Trophoblast cell (in vitro differentiated cells and primary cell): ENCODE data around the gene DCAF15.

Source experiments
- DNase-seq, 2 donors: peaks; one replicate each; pipeline ENCODE4 v3.0.0-alpha.2; 2016
- H2AFZ ChIP-seq: 2 replicates; pipeline ENCODE4 v1.6.1; 2013; ENCODE audit warnings: low read length, moderate library complexity, mild to moderate bottlenecking; ENCODE audit not compliant: insufficient read depth, poor library complexity
- H2AK5ac ChIP-seq: 2 replicates; pipeline ENCODE4 v1.6.1; 2013; ENCODE audit warnings: mild to moderate bottlenecking, low read length
- H2BK120ac ChIP-seq: 2 replicates; pipeline ENCODE4 v1.6.1; 2013; ENCODE audit warnings: low read length, mild to moderate bottlenecking, moderate library complexity; ENCODE audit not compliant: insufficient read depth, poor library complexity
- H2BK12ac ChIP-seq: 2 replicates; pipeline ENCODE4 v1.6.1; 2013; ENCODE audit warnings: mild to moderate bottlenecking, low read length, moderate library complexity
- H2BK5ac ChIP-seq: 2 replicates; pipeline ENCODE4 v1.6.1; 2013; ENCODE audit warnings: low read length, low read depth, moderate library complexity, mild to moderate bottlenecking; ENCODE audit not compliant: poor library complexity
- H3K14ac ChIP-seq: 2 replicates; pipeline ENCODE4 v1.6.1; 2013; ENCODE audit warnings: mild to moderate bottlenecking, low read length
- H3K18ac ChIP-seq: 2 replicates; pipeline ENCODE4 v1.6.1; 2013; ENCODE audit warnings: mild to moderate bottlenecking, low read length
- H3K23ac ChIP-seq: 2 replicates; pipeline ENCODE4 v1.6.1; 2013; ENCODE audit warnings: low read length
- H3K27ac ChIP-seq: 2 replicates; pipeline ENCODE4 v1.5.1; 2013; ENCODE audit warnings: low read depth, mild to moderate bottlenecking, inconsistent platforms, low read length, moderate library complexity
- H3K27me3 ChIP-seq: 2 replicates; pipeline ENCODE4 v1.6.1; 2013; ENCODE audit warnings: inconsistent platforms, mild to moderate bottlenecking, low read length, moderate library complexity; ENCODE audit not compliant: insufficient read depth
- H3K36me3 ChIP-seq, 2 experiments: 1 replicate in 1 of 2; 2 replicates in 1 of 2; pipeline ENCODE4 v1.6.1; 2013; ENCODE audit warnings: low read length in 2 of 2, mild to moderate bottlenecking in 2 of 2, moderate library complexity in 1 of 2; ENCODE audit not compliant: insufficient read depth in 2 of 2, control insufficient read depth in 1 of 2
- H3K4ac ChIP-seq: 2 replicates; pipeline ENCODE4 v1.6.1; 2013; ENCODE audit warnings: low read depth, mild to moderate bottlenecking, low read length, moderate library complexity
- H3K4me1 ChIP-seq, 2 experiments: 1 replicate in 1 of 2; 2 replicates in 1 of 2; pipeline ENCODE4 v1.6.1; 2013; ENCODE audit warnings: low read length in 2 of 2, mild to moderate bottlenecking in 2 of 2, moderate library complexity in 1 of 2; ENCODE audit not compliant: insufficient read depth in 2 of 2, control insufficient read depth in 1 of 2
- H3K4me2 ChIP-seq: 2 replicates; pipeline ENCODE4 v1.6.1; 2013; ENCODE audit warnings: inconsistent platforms, mild to moderate bottlenecking, low read length, moderate library complexity
- H3K4me3 ChIP-seq: 2 replicates; pipeline ENCODE4 v1.5.1; 2013; ENCODE audit warnings: mild to moderate bottlenecking, low read depth, low read length, inconsistent platforms
- H3K79me1 ChIP-seq: one replicate; pipeline ENCODE4 v1.6.1; 2013; ENCODE audit warnings: low read length
- H3K79me2 ChIP-seq: 2 replicates; pipeline ENCODE4 v1.6.1; 2013; ENCODE audit warnings: low read length, mild to moderate bottlenecking; ENCODE audit not compliant: control insufficient read depth, insufficient read depth, poor library complexity
- H3K9ac ChIP-seq: 2 replicates; pipeline ENCODE4 v1.6.1; 2013; ENCODE audit warnings: mild to moderate bottlenecking, low read length
- H3K9me3 ChIP-seq: 2 replicates; pipeline ENCODE4 v1.6.1; 2013; ENCODE audit warnings: low read depth, mild to moderate bottlenecking, control low read depth, inconsistent platforms, low read length; ENCODE audit not compliant: insufficient read depth
- H4K12ac ChIP-seq: 2 replicates; pipeline ENCODE4 v1.6.1; 2013; ENCODE audit warnings: low read depth, mild to moderate bottlenecking, low read length, moderate library complexity
- H4K8ac ChIP-seq: 2 replicates; pipeline ENCODE4 v1.6.1; 2013; ENCODE audit warnings: low read depth, mild to moderate bottlenecking, low read length, moderate library complexity
- H4K91ac ChIP-seq: one replicate; pipeline ENCODE4 v1.6.1; 2013; ENCODE audit warnings: low read depth, mild to moderate bottlenecking, low read length, moderate library complexity
- WGBS: extraction: QIAGEN DNeasy Blood & Tissue Kit; methylation state at CpG from one replicate; pipeline ENCODE4 v1.1.7; 2013; ENCODE audit warnings: missing lambda C conversion rate; ENCODE audit not compliant: insufficient read length, insufficient coverage; ENCODE audit errors: extremely low coverage; 5-methylcytosine and 5-hydroxymethylcytosine counted together

The DCAF15 gene

GRCh38 chr19:13942023-13942684 is 10.2 kb upstream of the DCAF15 start:
- Histone ChIP-seq H2AFZ (no peak overlapping the region), H3K4ac (no peak overlapping the region), H3K4me2 (no peak overlapping the region), H3K79me1 (no peaks in the 10 kb centered on the region), H2AK5ac (no peak overlapping the region), H2BK5ac (no peak overlapping the region), H3K18ac (no peak overlapping the region), H3K9me3 (peaks cover 2% of the 10 kb centered on the region), H4K8ac (no peak overlapping the region), H3K27ac (no peak overlapping the region), H3K14ac (no peak overlapping the region), H3K27me3 (no peaks in the 10 kb centered on the region), H3K9ac (no peak overlapping the region), H3K4me1 (no peaks in the 10 kb centered on the region), H3K36me3 (no peaks in the 10 kb centered on the region), H2BK12ac (no peak overlapping the region), H3K4me3 (no peak overlapping the region), H2BK120ac (no peak overlapping the region), H4K12ac (no peak overlapping the region), H3K23ac (no peak overlapping the region), H4K91ac (no peak overlapping the region), H3K79me2 (no peaks in the 10 kb centered on the region)
- no CpG with 5 or more reads among the region's 1 CpG for WGBS
- DNase-seq, result no peak

GRCh38 chr19:13946414-13946813 is 5.9 kb upstream of the DCAF15 start:
- H2BK120ac ChIP-seq, result no peak overlapping the region
- no peaks in the 10 kb centered on the region for H3K36me3 ChIP-seq
- no CpG with 5 or more reads among the region's 4 CpGs for WGBS
- no peak overlapping the region for H2BK12ac ChIP-seq
- no peak overlapping the region for H3K18ac ChIP-seq
- no peak overlapping the region for H3K9ac ChIP-seq
- H3K79me2 ChIP-seq, result no peaks in the 10 kb centered on the region
- H4K8ac ChIP-seq, result no peak overlapping the region
- H3K4me3 ChIP-seq, result no peak overlapping the region
- no peak overlapping the region for H4K12ac ChIP-seq
- H2BK5ac ChIP-seq, result no peak overlapping the region
- H3K4ac ChIP-seq, result no peak overlapping the region
- H3K4me1 ChIP-seq, result no peaks in the 10 kb centered on the region
- H3K23ac ChIP-seq, result no peak overlapping the region
- no peaks in the 10 kb centered on the region for H3K27me3 ChIP-seq
- DNase-seq, result no peak
- H3K4me2 ChIP-seq, result no peak overlapping the region
- H2AFZ ChIP-seq, result no peak overlapping the region
- no peaks in the 10 kb centered on the region for H3K79me1 ChIP-seq
- H3K14ac ChIP-seq, result no peak overlapping the region
- peaks cover 2% of the 10 kb centered on the region for H3K9me3 ChIP-seq
- H4K91ac ChIP-seq, result no peak overlapping the region
- H2AK5ac ChIP-seq, result no peak overlapping the region
- no peak overlapping the region for H3K27ac ChIP-seq

GRCh38 chr19:13951043-13951442 is 1.3 kb upstream of the DCAF15 start:
- Histone ChIP-seq H2BK5ac (no peak overlapping the region), H3K14ac (no peak overlapping the region), H2AK5ac (no peak overlapping the region), H3K18ac (no peak overlapping the region), H3K27ac (no peak overlapping the region), H3K4me3 (no peak overlapping the region), H3K4ac (no peak overlapping the region), H2BK12ac (no peak overlapping the region), H3K4me2 (no peak overlapping the region), H4K91ac (no peak overlapping the region), H2AFZ (no peak overlapping the region), H3K79me1 (peaks cover 2% of the 10 kb centered on the region), H4K8ac (no peak overlapping the region), H2BK120ac (no peak overlapping the region), H3K4me1 (peaks cover 6 to 8% of the 10 kb centered on the region in 2 experiments), H3K9me3 (no peaks in the 10 kb centered on the region), H3K79me2 (peaks cover 8% of the 10 kb centered on the region), H3K23ac (no peak overlapping the region), H3K9ac (no peak overlapping the region), H3K36me3 (peaks cover 13 to 14% of the 10 kb centered on the region in 2 experiments), H4K12ac (no peak overlapping the region), H3K27me3 (no peaks in the 10 kb centered on the region)
- no CpG with 5 or more reads among the region's 2 CpGs for WGBS
- DNase-seq, result no peak

- no CpG with 5 or more reads among the region's 20 CpGs for WGBS
- Histone ChIP-seq H3K4me2 (peak overlapping the region; percentile 48), H3K4ac (no peak overlapping the region), H4K91ac (no peak overlapping the region), H3K9ac (no peak overlapping the region), H4K12ac (no peak overlapping the region), H3K79me1 (peaks cover 2% of the 10 kb centered on the region), H2BK12ac (no peak overlapping the region), H2AFZ (no peak overlapping the region), H3K23ac (no peak overlapping the region), H3K9me3 (no peaks in the 10 kb centered on the region), H4K8ac (no peak overlapping the region), H2BK5ac (no peak overlapping the region), H3K27me3 (no peaks in the 10 kb centered on the region), H3K14ac (no peak overlapping the region), H2AK5ac (no peak overlapping the region), H2BK120ac (no peak overlapping the region), H3K18ac (no peak overlapping the region), H3K79me2 (peaks cover 8% of the 10 kb centered on the region), H3K36me3 (peaks cover 20 to 22% of the 10 kb centered on the region in 2 experiments), H3K4me3 (no peak overlapping the region), H3K27ac (no peak overlapping the region), H3K4me1 (peaks cover 6 to 8% of the 10 kb centered on the region in 2 experiments)
- DNase-seq, result no peak
These were observed 533 bp upstream of the DCAF15 start for GRCh38 chr19:13951799-13952153.
